Measurements from ENCODE around the gene FAM168A. TPM values are rescaled to one million over a fixed set of nuclear protein-coding genes. Genes with fewer than 3 reads are reported as not detected.

FAM168A gene, protein sequence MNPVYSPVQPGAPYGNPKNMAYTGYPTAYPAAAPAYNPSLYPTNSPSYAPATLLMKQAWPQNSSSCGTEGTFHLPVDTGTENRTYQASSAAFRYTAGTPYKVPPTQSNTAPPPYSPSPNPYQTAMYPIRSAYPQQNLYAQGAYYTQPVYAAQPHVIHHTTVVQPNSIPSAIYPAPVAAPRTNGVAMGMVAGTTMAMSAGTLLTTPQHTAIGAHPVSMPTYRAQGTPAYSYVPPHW
- total RNA-seq: 28.4 TPM
- long read RNA-seq, full-length matches to known transcripts: 1 of 28 reads
- long read RNA-seq, partial matches to known transcripts: 1 of 28 reads
- long read RNA-seq, other reads (novel, unspliced or antisense): 26 of 28 reads

DNA sequence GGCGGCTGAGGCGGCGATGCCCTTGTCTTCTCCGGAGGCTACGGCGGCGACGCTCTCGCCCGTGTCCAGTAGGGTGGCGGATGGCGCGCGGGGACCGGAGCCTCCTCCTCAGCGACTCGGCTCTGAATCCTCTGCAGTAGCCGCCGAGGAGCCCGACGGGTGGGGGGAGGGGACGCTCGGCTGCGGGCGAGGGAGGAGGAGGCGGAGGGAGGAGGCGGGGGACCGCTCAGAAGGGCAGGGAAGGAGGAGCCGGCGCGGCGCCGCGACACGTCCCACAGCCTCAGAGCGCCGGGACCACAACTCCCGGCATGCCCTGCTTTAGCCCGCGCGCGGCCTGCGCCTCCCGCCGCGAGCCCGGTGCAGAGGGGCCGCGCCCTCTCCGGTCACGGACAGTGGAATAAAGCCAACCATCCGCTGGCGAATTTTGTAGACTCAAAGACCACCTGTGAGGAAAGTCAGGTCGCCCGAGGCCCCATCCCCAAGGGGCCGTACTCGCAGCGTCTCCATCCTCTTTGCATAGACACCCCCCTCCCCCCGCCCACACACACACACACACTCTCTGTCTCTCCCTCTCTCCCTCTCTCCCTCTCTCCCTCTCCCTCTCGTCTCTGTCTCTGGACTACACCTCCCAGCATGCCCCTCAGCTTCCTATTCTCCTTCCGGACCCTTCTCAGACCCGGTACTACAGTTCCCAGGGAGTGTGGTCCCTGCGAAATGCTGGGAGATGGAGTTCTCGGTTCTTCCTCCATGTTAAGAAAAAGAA, at the start of gene FAM168A:
TSS of gene FAM168A (minus strand) at position 157 of the 763 bp plus-strand sequence. CDS start 129,638 bp downstream, outside the sequence.
- no peaks in the 10 kb centered on the region for H3K27me3 ChIP-seq (ENCODE audit: low read depth)
- intact Hi-C loops (cut with micrococcal nuclease): no loop called here
- TF ChIP-seq, protein P1, sequence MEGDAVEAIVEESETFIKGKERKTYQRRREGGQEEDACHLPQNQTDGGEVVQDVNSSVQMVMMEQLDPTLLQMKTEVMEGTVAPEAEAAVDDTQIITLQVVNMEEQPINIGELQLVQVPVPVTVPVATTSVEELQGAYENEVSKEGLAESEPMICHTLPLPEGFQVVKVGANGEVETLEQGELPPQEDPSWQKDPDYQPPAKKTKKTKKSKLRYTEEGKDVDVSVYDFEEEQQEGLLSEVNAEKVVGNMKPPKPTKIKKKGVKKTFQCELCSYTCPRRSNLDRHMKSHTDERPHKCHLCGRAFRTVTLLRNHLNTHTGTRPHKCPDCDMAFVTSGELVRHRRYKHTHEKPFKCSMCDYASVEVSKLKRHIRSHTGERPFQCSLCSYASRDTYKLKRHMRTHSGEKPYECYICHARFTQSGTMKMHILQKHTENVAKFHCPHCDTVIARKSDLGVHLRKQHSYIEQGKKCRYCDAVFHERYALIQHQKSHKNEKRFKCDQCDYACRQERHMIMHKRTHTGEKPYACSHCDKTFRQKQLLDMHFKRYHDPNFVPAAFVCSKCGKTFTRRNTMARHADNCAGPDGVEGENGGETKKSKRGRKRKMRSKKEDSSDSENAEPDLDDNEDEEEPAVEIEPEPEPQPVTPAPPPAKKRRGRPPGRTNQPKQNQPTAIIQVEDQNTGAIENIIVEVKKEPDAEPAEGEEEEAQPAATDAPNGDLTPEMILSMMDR (IDR thresholded peaks at IDR 0.05; ENCODE audit: borderline replicate concordance): peak; percentile 54
- no peaks in the 10 kb centered on the region for H3K36me3 ChIP-seq
- DNase-seq: peak; percentile 97
- no peaks in the 10 kb centered on the region for H3K9me3 ChIP-seq (replicated peaks)
- H3K27ac ChIP-seq (replicated peaks): peak within 1 kb of the TSS; percentile 91
- peak within 1 kb of the TSS; percentile 84 for H3K4me3 ChIP-seq
- peaks cover 37% of the 10 kb centered on the region for H3K4me1 ChIP-seq

DNA sequence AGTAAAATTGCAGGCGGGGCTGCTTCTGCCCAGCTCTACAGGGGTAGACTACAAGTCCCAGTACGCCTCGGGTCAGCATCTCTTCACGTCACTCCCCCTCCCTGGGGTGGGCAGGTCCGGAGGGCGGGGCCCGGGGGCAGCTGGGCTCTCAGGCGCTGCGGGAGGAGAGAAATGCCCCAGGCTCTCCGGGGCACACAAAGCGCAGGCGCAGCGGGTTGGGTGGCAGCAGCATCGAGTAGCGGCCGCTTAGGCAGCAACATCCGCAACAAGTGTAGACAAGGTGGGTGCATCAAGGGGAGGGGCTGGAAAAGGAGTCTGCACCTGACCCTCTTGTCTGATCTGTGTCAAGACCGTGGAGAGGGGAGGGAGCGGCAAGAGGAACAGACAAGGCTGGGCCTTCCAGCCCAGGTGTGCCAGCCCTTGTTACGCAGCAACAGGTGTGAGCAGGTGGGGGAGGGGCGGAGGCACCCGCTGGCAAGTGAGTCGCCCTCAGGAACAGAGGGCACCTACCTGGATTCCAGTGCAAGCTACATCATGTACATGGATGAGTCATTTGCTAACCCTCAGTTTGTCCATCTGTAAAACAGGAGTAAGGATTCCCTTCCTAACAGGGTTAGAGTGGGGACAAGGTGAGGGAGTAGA, 49.7 kb upstream of the FAM168A start:
- peak overlapping the region; percentile 23 for H3K27ac ChIP-seq (replicated peaks)
- intact Hi-C loops (cut with micrococcal nuclease): no loop called here

DNA sequence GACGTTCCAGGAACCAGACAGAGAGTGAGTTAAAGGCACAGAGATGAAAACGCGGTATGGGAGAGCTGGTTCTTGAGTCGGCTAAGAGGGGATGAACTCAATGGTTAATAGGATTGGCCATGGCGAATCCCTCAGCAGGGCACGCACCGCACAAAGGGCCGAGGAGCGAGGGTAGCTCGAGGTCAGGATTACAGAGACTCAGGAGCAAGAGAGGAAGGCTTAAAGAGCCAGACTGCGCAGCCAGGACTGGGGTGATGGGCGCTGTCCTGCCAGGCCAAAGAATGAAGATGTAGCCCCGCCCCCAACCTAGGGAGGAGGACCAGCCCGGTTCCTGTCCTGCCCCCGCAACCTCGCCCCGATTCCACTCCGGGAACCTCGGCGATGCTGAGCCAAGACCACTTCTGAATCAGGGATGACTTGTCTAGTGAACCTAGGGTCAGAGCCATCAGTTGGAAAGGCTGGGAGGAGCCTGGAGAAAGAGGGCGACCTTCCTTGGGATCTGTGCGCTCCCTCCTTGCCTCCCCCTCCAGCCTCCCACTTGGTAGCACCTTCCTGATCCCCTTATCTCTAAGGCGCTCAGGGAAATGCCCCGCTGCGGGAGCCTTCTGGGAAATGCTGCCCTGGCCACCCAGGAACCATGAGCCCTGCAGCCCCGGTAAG, 48.2 kb upstream of the FAM168A start, which contains the start of gene PLEKHB1:
TSS of gene PLEKHB1 (plus strand) at position 610 of the 660 bp plus-strand sequence. CDS start at position 638, 28 bp downstream.
- Histone ChIP-seq H3K4me1 (peaks cover 18% of the 10 kb centered on the region), H3K27ac (replicated peaks) (no peak within 1 kb of the TSS), H3K9me3 (replicated peaks) (no peaks in the 10 kb centered on the region), H3K27me3 (ENCODE audit: low read depth) (peaks cover 21% of the 10 kb centered on the region), H3K4me3 (peak within 1 kb of the TSS; percentile 56), H3K36me3 (no peaks in the 10 kb centered on the region)
- TF ChIP-seq, protein P1 (IDR thresholded peaks at IDR 0.05; ENCODE audit: borderline replicate concordance): no peak
- intact Hi-C loops (cut with micrococcal nuclease): no loop called here
- DNase-seq: no peak

More for the DNA sequence above, 49.7 kb upstream of the FAM168A start:
- Histone ChIP-seq H3K4me3 (peak overlapping the region; percentile 56), H3K4me1 (peaks cover 18% of the 10 kb centered on the region), H3K9me3 (replicated peaks) (no peaks in the 10 kb centered on the region), H3K27me3 (ENCODE audit: low read depth) (peaks cover 18% of the 10 kb centered on the region), H3K36me3 (no peaks in the 10 kb centered on the region)
- peak; percentile 89 for DNase-seq
- TF ChIP-seq, protein P1 (IDR thresholded peaks at IDR 0.05; ENCODE audit: borderline replicate concordance): no peak

DNA sequence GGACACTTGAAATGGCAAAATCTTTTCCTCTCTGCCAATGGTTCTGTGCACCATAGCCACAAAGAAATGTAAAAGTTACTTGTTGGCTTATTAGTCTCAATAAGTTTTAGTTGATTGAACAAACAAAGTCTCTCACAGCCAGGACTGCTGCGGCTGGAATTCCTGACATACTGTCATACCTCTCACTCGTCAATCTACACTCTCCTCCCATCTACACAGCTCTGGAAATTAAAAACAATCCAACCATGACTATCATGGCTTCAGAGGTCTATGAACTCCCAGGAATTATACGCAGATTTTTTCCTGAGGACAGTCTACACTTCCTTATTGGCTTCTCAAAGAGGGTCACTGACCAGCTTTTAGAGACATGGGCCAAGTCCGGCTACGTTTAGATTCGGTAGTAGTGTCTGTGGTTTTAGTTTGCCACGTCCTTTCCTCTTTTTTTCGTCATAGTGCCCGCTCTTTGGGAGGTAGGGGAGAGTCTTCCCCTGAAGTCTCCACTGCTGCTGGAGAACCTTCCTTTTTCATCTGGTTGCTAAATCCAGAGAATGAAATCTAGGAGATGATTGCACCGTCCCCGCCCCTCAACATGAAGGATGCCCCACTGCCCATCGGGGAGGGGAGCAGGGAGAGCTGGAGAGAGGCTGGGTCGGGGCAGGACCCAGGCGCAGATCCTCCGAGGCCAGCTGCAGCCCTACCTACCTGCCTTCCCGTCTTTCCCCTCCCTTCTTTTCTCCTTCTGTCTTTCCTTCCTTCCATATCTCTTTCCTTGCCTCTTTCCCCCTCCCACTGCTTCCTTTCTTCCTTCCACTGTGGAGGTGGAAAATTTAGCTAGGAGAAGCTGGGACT, 47.4 kb upstream of the FAM168A start:
- H3K27me3 ChIP-seq (ENCODE audit: low read depth): peaks cover 21% of the 10 kb centered on the region
- peak overlapping the region; percentile 2 for H3K4me3 ChIP-seq
- no peaks in the 10 kb centered on the region for H3K9me3 ChIP-seq (replicated peaks)
- intact Hi-C loops (cut with micrococcal nuclease): no loop called here
- no peak overlapping the region for H3K27ac ChIP-seq (replicated peaks)
- DNase-seq: no peak
- H3K4me1 ChIP-seq: peaks cover 18% of the 10 kb centered on the region
- H3K36me3 ChIP-seq: no peaks in the 10 kb centered on the region
- TF ChIP-seq, protein P1 (IDR thresholded peaks at IDR 0.05; ENCODE audit: borderline replicate concordance): no peak

Data from left ventricle myocardium inferior (tissue), 1 donor.